H1 (cell line): ENCODE data around the gene OBI1. TPM values are rescaled to one million over a fixed set of nuclear protein-coding genes. Genes with fewer than 3 reads are reported as not detected.

Experiments used
- EZH2 ChIP-seq: fragments of 200-600 bp; sonication (generic); IDR thresholded peaks from 2 replicates; pipeline ENCODE4 v1.7.1; 2012; ENCODE audit warnings: low read depth, mild to moderate bottlenecking, moderate library complexity, low read length, inconsistent platforms; ENCODE audit not compliant: severe bottlenecking
- GTF2F1 ChIP-seq: IDR thresholded peaks from 2 replicates; pipeline ENCODE4 v1.6.1; 2012; ENCODE audit warnings: low read depth, low read length, improper control_type of control experiment, borderline replicate concordance
- HDAC2 ChIP-seq, 2 experiments: fragments of 300-600 bp in 1 of 2; sonication (generic) in 1 of 2; IDR thresholded peaks; 2 replicates each; pipeline ENCODE4 v1.6.1; 2011 to 2012; ENCODE audit warnings: low read depth in 2 of 2, low read length in 2 of 2, mild to moderate bottlenecking in 2 of 2, moderate library complexity in 2 of 2, borderline replicate concordance in 1 of 2, inconsistent platforms in 1 of 2
- MAX ChIP-seq: IDR thresholded peaks from 2 replicates; pipeline ENCODE4 v1.6.1; 2012; ENCODE audit warnings: inconsistent platforms
- RNF2 ChIP-seq: fragments of 200-900, 300-1000 bp; sonication (generic); IDR thresholded peaks from 2 replicates; pipeline ENCODE4 v1.7.1; 2016; ENCODE audit warnings: borderline replicate concordance, low read depth, mild to moderate bottlenecking, antibody characterized with exemption, low read length; ENCODE audit not compliant: poor library complexity, severe bottlenecking; ENCODE audit errors: missing control alignments
- SAP30 ChIP-seq: fragments of 300-600 bp; sonication (generic); IDR thresholded peaks from 2 replicates; pipeline ENCODE4 v1.7.1; 2012; ENCODE audit warnings: low read length, moderate library complexity, mild to moderate bottlenecking, inconsistent platforms; ENCODE audit not compliant: insufficient read depth, insufficient replicate concordance
- SRF ChIP-seq: IDR thresholded peaks from 2 replicates; pipeline ENCODE4 v1.6.1; 2011; ENCODE audit warnings: mild to moderate bottlenecking, low read depth, low read length, moderate library complexity
- TAF7 ChIP-seq: optimal IDR thresholded peaks from 2 replicates; pipeline ENCODE3; 2011; ENCODE audit warnings: low read depth, mild to moderate bottlenecking, inconsistent platforms, low read length, moderate library complexity, borderline replicate concordance
- TCF12 ChIP-seq: IDR thresholded peaks from 2 replicates; pipeline ENCODE4 v1.6.1; 2011; ENCODE audit warnings: low read depth, mild to moderate bottlenecking, low read length
- polyA plus RNA-seq, 7 experiments: library from polyadenylated mRNA; depleted of rRNA in 3 of 7; stranded (reverse) in 5 of 7; unstranded in 2 of 7; fragments of >200 nt in 5 of 7; fragments of 200-250 nt in 2 of 7; gene quantifications; 1 replicate in 5 of 7; 2 replicates in 1 of 7; 4 replicates in 1 of 7; pipeline versions ENCODE4 v1.2.1 to v1.2.3, GENCODE V29; 2011 to 2013; ENCODE audit warnings: missing spikeins in 2 of 7, mixed read lengths in 2 of 7
- total RNA-seq: library from RNA; stranded (reverse); fragmentation: NEBNext Ultra II Directional; extraction: Animal tissue kit (Norgen Biotek cat#: 25700); gene quantifications from 2 replicates; pipeline ENCODE4 v1.2.1, GENCODE V29; 2021

The OBI1 gene
- total and polyA plus RNA-seq, 2 of the 8 experiments (the other 6 are each of a cell fraction or from before 2014, with no cell fraction given): 7.1 to 14.3 TPM

GRCh38 chr13:78596736-78597601 lies 62.0 kb downstream of the OBI1 start (continued):
- no peak for TF ChIP-seq TCF12
- peak; percentile 98 for TF ChIP-seq EZH2
- no peak for TF ChIP-seq SAP30
- TF ChIP-seq TAF7: no peak
- TF ChIP-seq GTF2F1: no peak
- TF ChIP-seq MAX: peak; percentile 87
- TF ChIP-seq HDAC2 (IDR thresholded peaks at IDR 0.05; ENCODE audit: borderline replicate concordance in 1 of 2, low read depth in 2 of 2, low read length in 2 of 2): 0 out of 4 replicates have a peak, but pooled peaks of 1 of the 2 experiments have one; percentile 31
- TF ChIP-seq RNF2: peak; percentile 99
- no peak for TF ChIP-seq SRF
